GM12865 (cell line): ENCODE measurements around the gene ZFP69B.
"Not testable (repeated sequence)": the region's sequence is repeated elsewhere in the genome, so short reads cannot be mapped to it uniquely, and the experiment has no call there.

ENCODE experiments used
- DNase-seq: peaks from one replicate; pipeline ENCODE4 v3.0.0; 2010; ENCODE audit warnings: low read depth
- H3K4me3 ChIP-seq: 2 replicates; pipeline ENCODE4 v1.5.1; 2011; ENCODE audit warnings: mild to moderate bottlenecking, low read depth, low read length, control low read depth
- TF ChIP-seq, protein P1 (sequence below): IDR thresholded peaks from 2 replicates; pipeline ENCODE4 v1.5.1; 2011; ENCODE audit warnings: low read length, control low read depth, low read depth, inconsistent platforms; ENCODE audit not compliant: insufficient read depth; ENCODE audit errors: missing control alignments

The ZFP69B gene

DNA sequence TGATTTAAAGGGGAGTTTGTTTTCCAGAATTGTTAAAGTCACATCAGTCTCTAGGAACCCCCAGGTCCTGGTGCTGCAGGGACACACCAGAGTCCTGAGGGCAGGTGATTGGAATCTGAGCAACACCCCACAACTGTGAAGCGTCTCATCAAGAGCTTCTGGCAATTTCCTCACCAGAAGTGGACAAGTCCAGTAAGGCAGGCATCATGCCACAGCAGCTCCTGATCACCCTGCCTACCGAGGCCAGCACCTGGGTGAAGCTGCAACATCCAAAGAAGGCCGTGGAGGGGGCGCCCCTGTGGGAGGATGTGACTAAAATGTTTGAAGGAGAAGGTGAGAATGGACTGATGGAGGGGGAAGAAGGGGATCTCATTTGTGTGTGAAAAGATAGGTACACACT lies 28.9 kb downstream of the ZFP69B start:
- TF ChIP-seq, protein P1, sequence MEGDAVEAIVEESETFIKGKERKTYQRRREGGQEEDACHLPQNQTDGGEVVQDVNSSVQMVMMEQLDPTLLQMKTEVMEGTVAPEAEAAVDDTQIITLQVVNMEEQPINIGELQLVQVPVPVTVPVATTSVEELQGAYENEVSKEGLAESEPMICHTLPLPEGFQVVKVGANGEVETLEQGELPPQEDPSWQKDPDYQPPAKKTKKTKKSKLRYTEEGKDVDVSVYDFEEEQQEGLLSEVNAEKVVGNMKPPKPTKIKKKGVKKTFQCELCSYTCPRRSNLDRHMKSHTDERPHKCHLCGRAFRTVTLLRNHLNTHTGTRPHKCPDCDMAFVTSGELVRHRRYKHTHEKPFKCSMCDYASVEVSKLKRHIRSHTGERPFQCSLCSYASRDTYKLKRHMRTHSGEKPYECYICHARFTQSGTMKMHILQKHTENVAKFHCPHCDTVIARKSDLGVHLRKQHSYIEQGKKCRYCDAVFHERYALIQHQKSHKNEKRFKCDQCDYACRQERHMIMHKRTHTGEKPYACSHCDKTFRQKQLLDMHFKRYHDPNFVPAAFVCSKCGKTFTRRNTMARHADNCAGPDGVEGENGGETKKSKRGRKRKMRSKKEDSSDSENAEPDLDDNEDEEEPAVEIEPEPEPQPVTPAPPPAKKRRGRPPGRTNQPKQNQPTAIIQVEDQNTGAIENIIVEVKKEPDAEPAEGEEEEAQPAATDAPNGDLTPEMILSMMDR = no peak
- no peak for DNase-seq

DNA sequence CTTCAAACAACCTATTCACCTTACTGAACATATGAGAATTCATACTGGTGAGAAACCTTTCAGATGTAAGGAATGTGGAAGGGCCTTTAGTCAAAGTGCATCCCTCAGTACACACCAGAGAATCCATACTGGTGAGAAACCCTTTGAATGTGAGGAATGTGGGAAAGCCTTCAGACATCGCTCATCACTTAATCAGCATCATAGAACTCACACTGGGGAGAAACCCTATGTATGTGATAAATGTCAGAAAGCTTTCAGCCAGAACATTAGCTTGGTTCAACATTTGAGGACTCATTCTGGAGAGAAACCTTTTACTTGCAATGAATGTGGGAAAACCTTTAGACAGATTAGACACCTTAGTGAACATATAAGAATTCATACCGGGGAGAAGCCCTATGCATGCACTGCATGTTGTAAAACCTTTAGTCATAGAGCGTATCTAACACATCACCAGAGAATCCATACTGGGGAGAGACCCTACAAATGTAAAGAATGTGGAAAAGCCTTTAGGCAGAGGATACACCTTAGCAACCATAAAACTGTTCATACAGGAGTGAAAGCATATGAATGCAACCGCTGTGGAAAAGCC lies 45.1 kb downstream of the ZFP69B start:
- H3K4me3 ChIP-seq = no peak overlapping the region
- DNase-seq = no peak
- TF ChIP-seq, protein P1 = no peak

More for the DNA sequence above, 28.9 kb downstream of the ZFP69B start:
- H3K4me3 ChIP-seq = no peak overlapping the region

DNA sequence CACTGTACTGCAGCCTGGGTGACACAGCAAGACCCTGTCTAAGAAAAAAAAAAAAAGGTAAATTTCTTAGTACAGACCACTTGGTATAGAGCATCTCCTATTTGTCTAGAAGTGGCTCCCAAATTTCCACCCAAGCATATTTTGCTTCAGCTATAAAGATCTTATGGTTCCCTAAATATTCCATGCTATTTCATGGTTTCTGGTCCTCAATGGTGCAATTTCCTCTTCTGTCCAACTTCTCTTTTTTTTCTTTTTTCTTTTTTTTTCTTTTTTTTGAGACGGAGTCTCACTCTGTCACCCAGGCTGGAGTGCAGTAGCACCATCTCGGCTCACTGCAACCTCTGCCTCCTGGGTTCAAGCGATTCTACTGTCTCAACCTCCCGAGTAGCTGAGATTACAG lies 52.4 kb downstream of the ZFP69B start:
- not testable (repeated sequence) for DNase-seq, H3K4me3 ChIP-seq

DNA sequence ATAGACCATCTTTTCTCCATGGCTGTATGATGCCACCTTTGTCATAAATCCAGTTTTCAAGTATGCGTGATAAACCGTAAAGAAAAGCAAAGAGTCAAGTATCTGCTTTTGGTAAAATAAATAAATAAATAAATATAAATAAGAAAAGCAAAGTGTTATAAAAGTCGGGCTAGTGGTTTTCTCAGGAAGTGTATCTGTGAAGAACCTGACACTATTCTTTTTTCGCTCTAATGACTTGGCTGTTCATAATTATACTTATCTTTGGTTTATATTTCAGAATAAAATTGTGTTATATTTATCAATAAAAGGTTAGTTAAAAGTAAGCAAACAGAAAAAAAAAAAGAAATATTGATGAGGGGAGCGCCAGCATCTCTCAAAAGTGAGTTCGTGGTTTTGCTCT lies 57.7 kb downstream of the ZFP69B start:
- TF ChIP-seq, protein P1 = no peak

DNA sequence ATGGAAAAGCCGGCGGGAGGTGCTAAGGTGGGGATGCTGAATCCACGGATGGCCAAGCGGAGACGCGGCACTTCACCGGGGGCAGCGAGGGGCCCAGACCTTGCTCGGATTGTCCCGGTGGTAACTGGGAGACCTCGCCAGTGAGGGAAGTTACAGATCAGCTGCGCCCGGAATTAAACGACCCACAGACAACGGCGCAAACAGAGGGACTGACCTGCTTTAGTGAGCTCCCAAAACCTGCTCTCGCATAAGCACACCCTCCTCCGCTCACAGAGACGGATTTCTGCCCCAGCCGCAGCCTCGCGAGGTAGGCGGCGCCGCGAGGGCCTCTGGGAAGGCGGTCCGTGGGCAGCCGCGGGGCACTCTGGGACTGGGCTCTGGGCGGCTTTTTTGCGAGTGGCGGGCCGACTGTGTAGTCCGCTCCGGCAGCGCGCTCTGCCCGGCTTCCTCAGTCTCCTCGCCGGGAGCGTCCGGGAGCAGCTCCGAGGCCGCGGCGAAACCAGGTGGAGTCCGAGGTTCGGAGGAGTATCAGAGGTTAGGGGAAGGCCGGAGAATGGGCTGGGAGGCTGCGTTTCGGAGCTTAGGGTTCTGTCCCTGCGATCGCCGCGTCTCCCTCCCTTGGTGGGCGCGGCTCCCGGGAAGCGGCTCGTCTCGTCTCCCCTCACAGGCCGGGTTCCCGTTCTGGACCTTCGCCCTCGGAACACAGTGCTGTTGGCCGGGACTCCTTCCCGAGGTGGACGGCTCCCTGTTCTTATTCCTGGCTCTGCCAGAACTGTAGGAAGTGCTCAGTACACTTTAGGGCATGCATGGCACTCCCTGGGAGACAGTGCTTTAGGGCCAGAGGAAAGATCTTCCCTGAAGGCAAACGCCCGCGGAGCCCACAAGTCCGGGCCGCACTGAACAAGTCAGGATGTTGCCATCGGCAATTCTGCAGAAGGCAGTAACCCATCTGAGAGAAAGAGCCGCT lies 58.4 kb downstream of the ZFP69B start, which contains the start of gene EXO5:
TSS of gene EXO5 (plus strand) at position 393 of the 967 bp plus-strand sequence. CDS start 5,778 bp downstream, outside the sequence.
- H3K4me3 ChIP-seq = peak within 1 kb of the TSS; percentile 70
- TF ChIP-seq, protein P1 = no peak
- DNase-seq = peak; percentile 92

More for the DNA sequence above, 57.7 kb downstream of the ZFP69B start:
- DNase-seq = no peak
- H3K4me3 ChIP-seq = peak overlapping the region; percentile 70
